GM19043 (cell line): Measurements from ENCODE around the gene CHST15.

Experiments used
- ATAC-seq: cut with Tn5 transposase; IDR thresholded peaks from one replicate; pipeline ENCODE4 v1.9.1; 2021; ENCODE audit warnings: low read depth; ENCODE audit not compliant: unreplicated experiment

CHST15 gene

DNA sequence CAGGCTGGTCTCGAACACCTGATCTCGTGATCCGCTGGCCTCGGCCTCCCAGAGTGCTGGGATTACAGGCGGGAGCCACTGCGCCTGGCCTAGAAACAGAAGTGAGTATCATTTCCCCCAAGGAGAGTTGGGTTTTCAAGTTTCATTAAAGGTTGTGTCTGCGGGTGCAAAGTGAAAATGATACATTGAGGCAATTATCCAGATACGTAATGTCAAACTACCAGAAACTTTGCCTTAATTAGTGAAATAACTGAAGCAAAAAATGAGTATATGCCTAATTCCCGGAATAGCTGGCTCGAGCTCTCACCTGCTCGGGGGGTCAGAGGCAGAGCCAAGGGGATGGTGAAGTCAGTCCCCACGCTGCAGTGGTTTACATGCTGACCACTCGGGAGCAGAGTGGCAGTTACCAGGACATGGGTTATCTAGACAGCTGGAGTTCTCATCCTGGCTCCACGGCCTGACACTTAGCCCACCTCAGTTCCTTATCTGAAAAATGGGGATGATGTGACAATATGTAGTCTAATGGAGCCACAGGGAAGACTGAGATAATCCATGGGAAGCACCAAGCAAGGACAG is 25.5 kb downstream of the CHST15 start:
- no peak for ATAC-seq

DNA sequence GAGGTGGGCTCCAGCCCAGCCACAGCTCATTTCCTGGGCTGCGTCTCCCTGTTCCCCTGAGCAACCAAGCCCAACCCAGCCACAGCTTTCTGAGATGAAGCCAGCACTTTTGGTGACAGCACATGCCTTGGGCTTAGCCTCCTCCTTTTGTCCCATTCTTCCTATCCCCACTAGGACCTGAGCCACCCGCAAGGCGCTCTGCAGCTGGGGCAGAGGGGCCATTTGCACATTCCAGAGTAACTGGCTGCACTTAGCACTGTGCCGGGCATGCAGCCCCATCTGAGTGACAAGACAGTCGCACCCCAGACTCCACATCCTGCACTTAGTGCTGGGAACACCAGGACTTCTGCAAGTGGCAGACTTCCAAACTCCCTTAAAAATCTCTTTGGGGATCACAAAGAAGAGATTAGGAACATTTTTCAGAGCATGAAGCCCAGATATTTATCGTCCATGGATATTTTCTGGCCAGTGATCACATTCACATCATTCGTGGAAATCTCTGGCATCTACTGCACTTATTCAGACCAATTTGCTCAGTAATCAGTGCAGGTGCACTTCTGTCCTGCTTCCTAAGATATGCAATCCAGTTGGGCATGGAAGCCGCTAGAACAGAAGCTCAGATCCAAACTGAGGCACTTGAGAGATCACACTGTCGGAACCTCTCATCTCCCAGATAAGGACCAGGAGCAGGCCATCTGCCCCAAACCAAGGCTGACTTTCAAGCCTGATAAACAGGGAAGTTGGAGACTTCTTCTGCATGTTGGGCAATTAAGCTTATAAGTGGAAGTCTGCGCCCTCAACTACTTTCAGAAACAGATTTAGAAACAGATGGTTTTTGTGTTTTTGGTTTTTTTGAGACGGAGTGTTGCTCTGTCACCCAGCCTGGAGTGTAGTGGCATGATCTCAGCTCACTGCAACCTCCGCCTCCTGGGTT is 26.4 kb downstream of the CHST15 start:
- no peak for ATAC-seq

DNA sequence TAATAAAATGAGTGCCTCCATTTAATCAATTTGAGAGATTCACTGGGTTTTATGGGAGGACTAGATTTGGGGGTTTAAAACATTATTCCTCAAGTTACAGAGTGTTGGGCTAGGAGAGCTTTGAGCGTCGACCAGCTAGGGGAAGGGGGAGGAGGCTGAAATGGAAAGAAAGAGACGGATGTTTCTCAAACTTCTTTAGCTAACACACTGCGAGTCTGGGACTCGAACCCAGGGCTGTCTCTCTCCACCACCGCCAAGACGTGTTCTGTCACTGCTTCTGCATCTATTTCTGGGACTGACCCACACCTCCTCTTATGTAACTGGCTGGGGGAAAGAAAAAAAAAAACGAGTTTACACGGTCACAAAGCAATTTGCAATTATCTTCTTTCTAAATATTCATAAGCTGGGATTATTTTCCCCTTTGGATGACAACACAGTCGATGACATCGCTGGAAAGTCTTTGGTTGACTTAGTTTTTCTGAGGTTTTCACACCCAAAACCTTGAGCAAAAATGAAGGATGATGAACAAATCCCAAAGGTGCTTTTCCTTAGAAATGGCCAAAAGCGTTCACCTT is 27.2 kb downstream of the CHST15 start:
- no peak for ATAC-seq

DNA sequence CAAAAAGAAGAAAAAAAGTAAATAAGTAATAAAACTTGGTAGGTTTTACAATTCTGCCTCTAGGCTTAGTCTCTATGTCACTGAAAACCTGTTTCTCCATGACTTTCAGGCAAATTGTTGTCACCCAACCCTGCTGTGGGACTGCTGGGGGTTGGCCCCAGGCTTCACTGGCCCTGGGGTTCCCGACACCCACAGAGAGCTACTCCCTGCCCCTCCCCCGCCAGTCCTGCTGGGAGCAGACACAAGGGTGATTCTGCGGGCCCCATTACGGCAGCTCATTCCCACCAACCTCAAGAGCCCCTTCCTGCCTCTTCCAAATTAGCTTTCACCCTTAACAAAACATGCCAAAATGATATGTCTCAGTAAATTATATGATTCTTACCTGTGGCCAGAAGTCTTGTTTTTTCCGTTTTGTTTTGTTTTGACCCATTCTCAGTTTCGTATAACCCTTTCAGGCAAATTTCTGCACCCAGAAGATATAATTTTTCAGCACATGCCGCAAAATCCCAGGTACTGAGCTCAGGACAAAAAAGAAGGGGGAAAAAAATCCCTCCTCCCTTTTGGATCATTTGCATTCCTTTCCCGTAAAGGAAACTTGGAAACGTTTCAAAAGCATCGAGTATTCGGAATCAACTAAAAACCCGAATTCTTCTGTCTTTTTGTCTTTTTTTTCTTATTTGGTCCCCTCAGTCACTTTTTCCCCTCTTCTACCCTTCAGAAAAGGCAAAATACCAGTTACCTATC is 27.8 kb downstream of the CHST15 start:
- no peak for ATAC-seq

DNA sequence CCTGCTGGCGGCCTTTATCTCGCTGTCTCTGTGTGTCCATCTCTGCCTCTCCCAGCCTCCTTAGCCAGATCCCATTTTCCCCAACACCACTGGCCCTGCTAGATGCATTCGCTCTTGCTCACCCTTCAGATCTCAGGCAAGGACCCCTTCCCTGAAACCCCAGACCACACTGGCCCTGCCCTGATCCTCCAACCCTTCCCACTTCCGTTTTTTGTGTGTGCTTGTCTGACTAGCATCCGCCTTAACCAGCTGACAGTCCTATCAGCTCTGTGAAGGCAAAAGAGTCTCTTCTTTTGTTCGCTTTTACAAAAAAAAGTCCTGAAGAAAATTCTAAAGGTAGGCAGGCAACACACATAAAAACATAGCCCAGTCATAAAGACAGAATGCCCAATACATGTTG is 28.7 kb downstream of the CHST15 start:
- no peak for ATAC-seq

DNA sequence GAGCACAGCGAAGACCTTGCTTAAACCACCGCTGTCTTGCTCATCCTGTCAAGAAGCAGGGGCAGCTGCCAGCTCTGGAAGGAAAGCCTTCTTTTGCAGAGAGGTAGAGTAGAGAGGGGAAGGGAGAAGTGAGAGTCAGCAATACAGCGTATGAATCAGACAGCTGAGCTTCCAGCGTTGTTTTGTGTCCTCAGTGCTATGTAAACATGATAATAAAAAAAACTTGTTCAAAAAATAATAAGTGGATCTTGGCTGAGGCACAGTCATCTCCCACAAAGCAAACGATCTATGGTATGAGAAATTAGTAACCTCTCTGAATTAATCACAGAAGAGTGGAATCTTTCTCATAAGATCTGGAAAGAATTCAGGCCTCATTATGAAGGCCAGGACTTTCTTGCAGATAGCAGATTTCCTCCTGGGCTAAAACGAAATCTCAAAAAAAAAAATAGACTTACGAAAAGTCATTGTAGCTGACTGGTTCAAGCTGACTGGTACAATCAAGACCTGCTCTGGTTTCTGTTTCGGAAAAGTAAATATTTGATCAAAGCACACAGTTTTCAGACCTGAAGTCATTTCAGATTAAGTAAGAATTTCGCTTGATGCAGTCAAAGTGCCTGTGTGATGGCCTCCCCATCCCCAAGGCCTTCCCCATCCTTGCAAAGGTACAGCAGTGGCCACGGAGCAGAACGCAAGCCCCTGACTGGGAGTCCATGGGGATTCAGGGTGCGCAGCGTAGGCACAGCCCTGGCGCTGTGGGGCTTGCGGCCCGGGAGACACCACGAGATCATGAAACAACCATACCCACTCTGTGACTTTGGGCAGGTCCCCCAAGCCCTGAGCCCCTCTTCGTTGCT is 29.4 kb downstream of the CHST15 start:
- peak; percentile 75 for ATAC-seq

DNA sequence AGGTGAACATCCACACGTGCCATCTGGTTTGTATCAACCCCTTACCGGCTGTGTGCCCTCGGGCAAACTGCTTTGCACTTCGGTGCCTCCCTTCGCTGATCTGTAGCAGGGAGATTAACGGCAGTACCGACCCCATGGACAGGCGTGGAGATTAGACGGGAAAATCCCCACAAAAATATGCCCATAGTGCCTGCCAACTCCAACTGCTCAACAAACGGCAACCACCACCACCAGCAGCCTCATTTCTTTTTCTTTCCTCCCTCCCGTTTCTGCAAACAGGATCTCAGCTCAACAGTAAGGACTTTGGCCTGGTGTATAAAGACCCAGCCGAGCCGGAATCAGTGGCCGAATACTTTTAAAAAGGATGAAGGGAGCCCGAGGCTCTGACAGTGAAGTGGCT is 31.0 kb downstream of the CHST15 start:
- no peak for ATAC-seq

DNA sequence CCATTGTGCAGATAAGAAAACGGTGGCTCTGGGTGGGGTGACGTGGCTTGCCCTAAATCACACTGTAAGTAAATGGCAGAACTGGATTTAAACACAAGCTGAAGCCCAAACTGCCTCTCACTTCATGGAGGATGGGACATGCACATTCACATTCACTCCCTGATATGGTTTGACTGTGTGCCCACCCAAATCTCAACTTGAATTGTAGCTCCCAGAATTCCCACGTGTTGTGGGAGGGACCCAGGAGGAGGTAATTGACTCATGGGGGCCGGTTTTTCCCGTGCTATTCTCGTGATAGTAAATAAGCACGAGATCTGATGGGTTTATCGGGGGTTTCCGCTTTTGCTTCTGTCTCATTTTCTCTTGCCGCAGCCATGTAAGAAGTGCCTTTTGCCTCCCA is 32.4 kb downstream of the CHST15 start:
- ATAC-seq: no peak

DNA sequence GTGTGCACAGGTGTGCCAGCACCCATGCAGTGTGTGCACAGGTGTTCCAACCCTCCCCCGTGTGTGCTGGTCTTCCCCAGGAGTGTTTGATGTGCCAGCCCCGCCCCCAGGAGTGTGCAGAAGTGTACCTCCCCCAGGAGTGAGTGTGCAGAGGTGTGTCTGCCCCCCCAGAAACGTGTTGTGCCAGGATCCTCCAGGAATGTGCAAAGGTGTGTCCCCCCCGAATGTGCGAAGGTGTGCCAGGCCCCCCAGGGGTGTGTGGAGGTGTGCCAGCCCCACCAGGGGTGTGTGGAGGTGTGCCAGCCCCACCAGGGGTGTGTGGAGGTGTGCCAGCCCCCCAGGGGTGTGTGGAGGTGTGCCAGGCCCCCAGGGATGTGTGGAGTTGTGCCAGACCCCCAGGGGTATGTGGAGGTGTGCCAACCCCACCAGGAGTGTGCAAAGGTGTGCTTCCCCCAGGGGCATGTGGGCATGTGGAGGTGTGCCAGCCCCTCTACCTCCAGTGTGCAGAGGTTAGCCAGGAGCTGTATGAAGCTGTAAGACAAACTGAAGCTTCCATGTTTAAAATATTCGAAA is 33.2 kb downstream of the CHST15 start:
- no peak for ATAC-seq

DNA sequence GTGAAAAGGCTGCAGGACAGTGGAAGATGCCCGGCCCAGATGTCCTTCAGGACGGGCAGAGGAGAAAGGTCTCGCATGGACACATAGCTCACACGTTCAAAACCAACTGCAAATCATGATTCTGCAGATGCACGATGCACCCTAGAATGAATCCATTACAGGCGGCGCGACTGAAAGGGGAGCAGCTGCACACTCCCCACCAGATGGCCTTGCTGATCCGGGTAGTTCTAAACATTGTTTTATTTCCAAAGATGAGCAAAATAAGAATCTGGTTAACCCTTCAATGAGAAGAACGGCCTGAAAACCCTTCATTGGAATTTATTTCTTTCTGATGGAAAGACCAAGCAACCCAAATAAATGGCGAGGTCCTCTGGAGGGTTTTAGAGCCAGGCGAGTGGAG is 33.8 kb downstream of the CHST15 start:
- ATAC-seq: no peak

DNA sequence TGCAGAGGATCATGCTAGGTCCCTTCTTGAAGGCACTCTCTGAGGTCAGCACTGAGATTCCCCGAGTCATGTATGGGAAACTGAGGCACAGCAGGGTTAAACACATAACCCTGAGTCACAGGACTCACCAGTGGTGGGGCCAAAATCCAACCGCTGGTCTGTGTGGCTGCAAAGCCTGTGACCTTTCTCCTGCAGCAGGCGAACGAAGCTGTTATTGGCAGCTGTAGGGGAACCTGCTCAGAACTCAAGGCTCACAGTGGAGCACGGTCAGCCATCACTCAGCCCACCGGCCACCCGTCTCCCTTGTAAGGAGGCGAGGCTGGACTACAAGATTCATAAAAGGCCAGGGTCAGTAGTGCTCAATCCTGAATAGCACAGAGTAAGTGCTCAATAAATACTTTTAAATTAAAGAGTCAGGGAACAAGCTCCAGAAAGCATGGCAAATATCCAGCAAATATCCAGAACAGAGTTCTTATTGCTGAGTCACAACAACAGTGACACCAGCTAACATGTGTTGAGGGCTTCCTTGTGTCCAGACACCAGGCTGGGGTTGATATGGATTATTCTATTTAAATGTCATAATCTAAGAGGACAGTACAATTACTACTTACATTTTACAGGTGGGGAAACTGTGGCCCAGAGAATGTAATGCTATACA is 34.9 kb downstream of the CHST15 start:
- no peak for ATAC-seq

DNA sequence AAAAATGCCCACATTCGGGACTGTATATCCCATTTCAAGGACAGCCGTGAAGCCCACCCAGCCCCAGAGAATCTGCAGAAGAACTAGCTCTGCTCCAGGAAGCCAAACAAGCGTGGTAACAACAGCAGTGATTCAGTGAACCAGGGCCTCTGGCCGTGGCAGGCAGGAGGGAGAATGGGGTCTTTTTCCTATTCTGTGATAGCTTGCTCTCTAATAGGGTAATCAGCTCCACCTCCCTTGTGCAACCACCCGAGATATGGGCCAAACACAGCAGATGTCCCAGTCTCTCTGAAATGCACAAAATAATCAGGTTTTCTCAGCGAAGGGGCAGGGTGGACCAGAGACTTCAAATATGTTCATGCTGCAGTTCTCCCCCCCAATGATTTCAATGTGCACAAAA is 35.8 kb downstream of the CHST15 start:
- no peak for ATAC-seq

DNA sequence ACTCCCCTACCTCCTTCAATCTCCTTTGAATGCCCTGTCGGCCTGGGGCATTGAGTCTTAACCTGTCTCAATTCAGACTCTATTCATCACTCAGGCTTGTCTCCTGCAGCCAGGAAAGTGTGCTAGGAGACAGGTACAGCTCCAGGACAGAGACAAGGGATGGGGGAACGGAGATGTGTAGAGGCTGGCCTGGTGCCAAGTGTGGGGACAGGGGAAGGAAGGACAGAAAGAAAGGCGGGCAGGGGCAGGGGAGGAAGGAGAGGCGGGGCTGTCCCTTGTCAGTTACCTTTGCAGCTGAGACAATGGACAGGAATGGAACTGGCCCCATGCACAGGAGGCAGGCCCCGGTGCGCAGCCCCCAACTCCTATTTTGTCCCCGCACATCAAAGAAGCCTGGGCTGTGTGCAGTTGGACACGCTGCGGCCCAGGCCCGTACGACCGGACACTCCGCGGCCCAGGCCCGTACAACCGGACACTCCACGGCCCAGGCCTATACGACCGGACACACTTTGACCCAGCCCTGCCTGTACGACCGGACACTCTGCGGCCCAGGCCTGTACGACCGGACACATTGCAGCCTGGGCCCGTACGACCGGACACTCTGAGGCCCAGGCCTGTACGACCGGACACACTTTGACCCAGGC is 36.9 kb downstream of the CHST15 start:
- no peak for ATAC-seq

DNA sequence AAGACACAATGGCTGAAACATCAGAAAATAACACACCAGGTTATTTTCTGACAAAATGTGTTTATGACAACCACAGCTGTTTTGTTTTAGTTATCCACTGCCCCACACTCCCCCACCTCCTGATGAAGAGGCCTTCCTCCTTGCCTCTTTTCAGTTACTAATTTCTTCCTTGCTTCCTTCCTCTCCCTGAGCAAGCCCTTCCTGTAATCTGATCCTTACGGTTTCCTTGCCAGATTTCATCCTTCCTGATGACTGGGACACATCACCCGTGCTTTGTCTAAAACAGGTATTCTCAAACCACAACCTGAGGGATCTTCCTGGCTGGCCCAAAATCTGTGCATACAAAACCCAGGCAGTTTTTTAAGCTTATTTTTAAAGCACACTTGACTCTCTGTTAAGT is 39.4 kb downstream of the CHST15 start:
- no peak for ATAC-seq

DNA sequence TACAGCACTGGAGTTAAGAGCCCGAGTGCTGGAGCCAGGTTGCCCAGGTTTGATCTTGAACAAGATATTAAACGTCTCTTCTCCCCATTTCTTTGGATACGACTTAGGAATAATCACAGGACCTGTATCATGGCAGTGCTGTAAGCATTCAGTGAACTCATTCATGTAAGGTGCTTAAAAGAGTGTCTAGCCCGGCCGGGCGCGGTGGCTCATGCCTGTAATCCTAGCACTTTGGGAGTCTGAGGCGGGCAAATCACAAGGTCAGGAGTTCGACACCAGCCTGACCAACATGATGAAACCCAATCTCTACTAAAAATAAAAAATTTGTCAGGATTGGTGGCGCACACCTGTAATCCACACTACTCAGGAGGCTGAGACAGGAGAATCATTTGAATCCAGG is 40.8 kb downstream of the CHST15 start:
- ATAC-seq: no peak

DNA sequence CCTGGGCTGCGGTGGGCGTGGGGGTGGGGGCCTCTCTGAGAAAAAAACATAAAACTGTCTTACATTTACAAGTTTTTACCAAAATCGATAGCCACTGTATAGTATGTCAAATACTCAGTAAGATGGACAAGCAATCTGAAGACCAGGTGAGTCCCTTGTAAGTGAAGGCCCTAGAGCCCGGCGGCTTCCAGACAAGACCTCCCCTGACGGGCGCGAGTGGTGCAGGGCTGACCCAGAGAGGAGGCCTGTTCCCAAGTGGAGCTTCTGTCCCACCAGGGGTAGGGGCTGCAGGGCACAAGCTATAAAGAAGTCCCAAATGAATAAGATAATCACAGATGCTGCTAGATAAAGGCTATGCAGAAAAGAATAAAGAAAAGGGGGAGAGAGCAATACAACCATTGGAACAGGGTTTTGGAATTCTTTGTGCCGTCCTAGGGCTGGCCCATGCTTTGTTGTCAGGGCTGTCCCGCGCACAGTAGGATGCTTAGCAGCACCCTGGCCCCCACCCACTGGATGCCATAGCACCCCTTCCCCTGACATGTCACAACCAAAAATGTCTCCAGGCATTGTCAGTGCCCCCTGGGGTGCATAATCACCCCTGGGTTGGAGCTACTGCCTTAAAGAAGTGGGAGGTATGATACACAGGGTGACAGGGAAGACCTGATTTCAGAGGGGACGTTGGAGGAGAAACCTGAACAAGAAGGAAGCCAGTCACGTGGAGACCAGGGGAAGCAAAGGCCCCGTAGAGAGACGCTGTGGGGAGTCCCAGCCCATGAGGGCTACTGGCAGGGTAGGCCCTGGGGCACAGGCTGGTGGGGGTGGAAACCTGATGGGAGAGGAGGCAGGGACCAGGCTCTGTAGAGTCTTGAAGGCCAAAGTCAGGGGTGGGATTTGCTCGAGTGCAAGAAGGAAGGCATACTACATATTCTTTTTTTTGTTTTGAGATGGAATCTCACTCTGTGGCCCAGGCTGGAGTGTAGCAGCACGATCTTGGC is 43.1 kb downstream of the CHST15 start:
- ATAC-seq: no peak

DNA sequence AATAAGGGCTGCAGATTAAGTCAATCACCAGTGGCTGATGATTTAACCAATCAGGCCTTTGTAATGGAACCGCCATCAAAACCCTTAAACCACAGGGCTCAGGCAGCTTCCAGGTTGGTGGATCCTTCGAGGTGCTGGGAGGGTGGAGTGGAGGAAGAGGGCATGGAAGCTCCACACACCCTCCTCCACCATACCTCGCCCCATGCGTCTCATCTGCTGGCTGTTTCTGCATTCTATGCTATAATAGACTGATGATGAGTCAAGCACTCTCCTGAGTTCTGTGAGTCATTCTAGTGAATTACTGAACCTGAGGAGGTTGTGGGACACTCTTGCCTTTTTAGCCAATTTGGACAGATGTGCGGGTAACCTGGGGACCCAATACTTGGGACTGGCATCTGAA is 43.9 kb downstream of the CHST15 start:
- no peak for ATAC-seq
